ENCODE results near the gene ATF2. TPM values are rescaled to one million over a fixed set of nuclear protein-coding genes. Genes with fewer than 3 reads are reported as not detected.

Gene ATF2
- total RNA-seq, 1 experiment from 2014 or later = 39.9 TPM

DNA sequence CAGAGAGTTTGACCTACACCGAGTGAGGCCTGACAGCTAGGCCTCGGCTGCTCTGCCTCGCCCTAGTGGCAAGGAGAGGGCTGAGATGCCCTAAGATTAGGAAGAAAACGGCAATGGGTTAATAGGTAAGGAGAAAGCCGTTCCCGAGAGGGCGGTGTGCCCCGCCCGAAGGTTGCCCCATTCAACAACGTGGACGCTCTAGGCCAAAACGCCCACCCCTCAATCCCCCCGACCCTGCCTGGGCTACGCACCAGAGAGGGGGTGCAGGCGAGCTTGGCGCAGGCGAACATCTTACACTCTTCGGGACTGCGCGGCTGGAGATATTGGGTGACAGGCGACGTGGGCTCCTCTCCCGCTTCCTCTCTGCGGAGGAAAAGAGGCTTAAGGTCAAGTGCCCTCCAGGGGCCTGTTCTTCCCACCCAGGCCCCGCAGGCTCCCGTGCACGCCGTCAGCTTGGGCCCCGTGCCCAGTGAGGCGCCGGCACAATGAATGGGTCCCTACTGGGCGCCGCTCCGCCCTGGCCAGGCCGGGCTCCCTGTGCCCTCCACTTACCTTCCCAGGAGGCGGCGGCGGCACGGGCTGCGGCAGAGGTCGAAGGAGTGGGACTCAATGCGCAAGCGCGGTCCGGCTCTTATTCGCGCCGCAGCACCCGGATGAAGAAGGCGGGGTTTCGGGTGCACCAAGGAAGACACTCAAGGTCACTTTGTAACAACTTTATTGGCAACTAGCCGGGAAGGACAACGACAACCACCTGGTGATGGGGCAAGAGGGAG is 13.3 kb upstream of the ATF2 start, which contains the start of gene ATP5MC3:
Gene ATP5MC3, minus strand, starts transcription at position 607 of the 773 bp plus-strand sequence. Its CDS starts 317 bp downstream, at position 290.
- Mint-ChIP-seq H3K4me1 (peaks cover 12% of the 10 kb centered on the region), H3K4me3 (peak within 1 kb of the TSS; percentile 94), H3K27ac (peak within 1 kb of the TSS; percentile 78), H3K27me3 (ENCODE audit: low read depth) (no peaks in the 10 kb centered on the region; the same call in 1 of the 2 replicates), H3K36me3 (peaks cover 37% of the 10 kb centered on the region), H3K9me3 (peaks cover 7% of the 10 kb centered on the region; the same call in 1 of the 2 replicates)
- peak; percentile 93 for DNase-seq (ENCODE audit: low spot score)
- peak; percentile 92 for ATAC-seq
- POLR2A ChIA-PET = interaction anchor here (3.4 kb wide), 1 partner anchor 13 kb away, joined by 10 read pairs; the partner anchor contains the start of gene ATF2
- CTCF ChIA-PET = interaction anchor here (1.2 kb wide), 1 partner anchor 13 kb away, joined by 3 read pairs; the partner anchor contains the start of gene ATF2
- peak; percentile 81 for TF ChIP-seq CREM (CRISPR knock-in tag; IDR thresholded peaks at IDR 0.05)
- peak; percentile 54; the same call in 1 of the 2 replicates for TF ChIP-seq MYBL2 (CRISPR knock-in tag; IDR thresholded peaks at IDR 0.05)
- peak; percentile 83 for TF ChIP-seq SP1 (CRISPR knock-in tag; conservative IDR thresholded peaks at IDR 0.05)
- no peak for TF ChIP-seq SMAD4 (CRISPR knock-in tag; IDR thresholded peaks at IDR 0.05)
- TF ChIP-seq, protein P1, sequence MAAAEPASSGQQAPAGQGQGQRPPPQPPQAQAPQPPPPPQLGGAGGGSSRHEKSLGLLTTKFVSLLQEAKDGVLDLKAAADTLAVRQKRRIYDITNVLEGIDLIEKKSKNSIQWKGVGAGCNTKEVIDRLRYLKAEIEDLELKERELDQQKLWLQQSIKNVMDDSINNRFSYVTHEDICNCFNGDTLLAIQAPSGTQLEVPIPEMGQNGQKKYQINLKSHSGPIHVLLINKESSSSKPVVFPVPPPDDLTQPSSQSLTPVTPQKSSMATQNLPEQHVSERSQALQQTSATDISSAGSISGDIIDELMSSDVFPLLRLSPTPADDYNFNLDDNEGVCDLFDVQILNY (CRISPR knock-in tag; IDR thresholded peaks at IDR 0.05) = 0 out of 2 replicates have a peak, but pooled peaks have one; percentile 28
- no peak for TF ChIP-seq TCF7 (CRISPR knock-in tag; IDR thresholded peaks at IDR 0.05; ENCODE audit: low read depth)
- TF ChIP-seq FOXP1 (CRISPR knock-in tag; IDR thresholded peaks at IDR 0.05; ENCODE audit: borderline replicate concordance) = peak; percentile 64; the same call in 1 of the 2 replicates
- TF ChIP-seq, protein P2, sequence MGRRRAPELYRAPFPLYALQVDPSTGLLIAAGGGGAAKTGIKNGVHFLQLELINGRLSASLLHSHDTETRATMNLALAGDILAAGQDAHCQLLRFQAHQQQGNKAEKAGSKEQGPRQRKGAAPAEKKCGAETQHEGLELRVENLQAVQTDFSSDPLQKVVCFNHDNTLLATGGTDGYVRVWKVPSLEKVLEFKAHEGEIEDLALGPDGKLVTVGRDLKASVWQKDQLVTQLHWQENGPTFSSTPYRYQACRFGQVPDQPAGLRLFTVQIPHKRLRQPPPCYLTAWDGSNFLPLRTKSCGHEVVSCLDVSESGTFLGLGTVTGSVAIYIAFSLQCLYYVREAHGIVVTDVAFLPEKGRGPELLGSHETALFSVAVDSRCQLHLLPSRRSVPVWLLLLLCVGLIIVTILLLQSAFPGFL (CRISPR knock-in tag; IDR thresholded peaks at IDR 0.05; ENCODE audit: borderline replicate concordance) = peak; percentile 39; the same call in 1 of the 2 replicates
- peak; percentile 70; the same call in 1 of the 2 replicates for TF ChIP-seq GABPB1 (CRISPR knock-in tag; IDR thresholded peaks at IDR 0.05)
- TF ChIP-seq, protein P3, sequence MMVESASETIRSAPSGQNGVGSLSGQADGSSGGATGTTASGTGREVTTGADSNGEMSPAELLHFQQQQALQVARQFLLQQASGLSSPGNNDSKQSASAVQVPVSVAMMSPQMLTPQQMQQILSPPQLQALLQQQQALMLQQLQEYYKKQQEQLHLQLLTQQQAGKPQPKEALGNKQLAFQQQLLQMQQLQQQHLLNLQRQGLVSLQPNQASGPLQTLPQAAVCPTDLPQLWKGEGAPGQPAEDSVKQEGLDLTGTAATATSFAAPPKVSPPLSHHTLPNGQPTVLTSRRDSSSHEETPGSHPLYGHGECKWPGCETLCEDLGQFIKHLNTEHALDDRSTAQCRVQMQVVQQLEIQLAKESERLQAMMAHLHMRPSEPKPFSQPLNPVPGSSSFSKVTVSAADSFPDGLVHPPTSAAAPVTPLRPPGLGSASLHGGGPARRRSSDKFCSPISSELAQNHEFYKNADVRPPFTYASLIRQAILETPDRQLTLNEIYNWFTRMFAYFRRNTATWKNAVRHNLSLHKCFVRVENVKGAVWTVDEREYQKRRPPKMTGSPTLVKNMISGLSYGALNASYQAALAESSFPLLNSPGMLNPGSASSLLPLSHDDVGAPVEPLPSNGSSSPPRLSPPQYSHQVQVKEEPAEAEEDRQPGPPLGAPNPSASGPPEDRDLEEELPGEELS (CRISPR knock-in tag; IDR thresholded peaks at IDR 0.05) = peak; percentile 64
- TF ChIP-seq, protein P4, sequence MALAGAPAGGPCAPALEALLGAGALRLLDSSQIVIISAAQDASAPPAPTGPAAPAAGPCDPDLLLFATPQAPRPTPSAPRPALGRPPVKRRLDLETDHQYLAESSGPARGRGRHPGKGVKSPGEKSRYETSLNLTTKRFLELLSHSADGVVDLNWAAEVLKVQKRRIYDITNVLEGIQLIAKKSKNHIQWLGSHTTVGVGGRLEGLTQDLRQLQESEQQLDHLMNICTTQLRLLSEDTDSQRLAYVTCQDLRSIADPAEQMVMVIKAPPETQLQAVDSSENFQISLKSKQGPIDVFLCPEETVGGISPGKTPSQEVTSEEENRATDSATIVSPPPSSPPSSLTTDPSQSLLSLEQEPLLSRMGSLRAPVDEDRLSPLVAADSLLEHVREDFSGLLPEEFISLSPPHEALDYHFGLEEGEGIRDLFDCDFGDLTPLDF (CRISPR knock-in tag; IDR thresholded peaks at IDR 0.05) = 0 out of 2 replicates have a peak, but pooled peaks have one; percentile 55
- TF ChIP-seq, protein P5, sequence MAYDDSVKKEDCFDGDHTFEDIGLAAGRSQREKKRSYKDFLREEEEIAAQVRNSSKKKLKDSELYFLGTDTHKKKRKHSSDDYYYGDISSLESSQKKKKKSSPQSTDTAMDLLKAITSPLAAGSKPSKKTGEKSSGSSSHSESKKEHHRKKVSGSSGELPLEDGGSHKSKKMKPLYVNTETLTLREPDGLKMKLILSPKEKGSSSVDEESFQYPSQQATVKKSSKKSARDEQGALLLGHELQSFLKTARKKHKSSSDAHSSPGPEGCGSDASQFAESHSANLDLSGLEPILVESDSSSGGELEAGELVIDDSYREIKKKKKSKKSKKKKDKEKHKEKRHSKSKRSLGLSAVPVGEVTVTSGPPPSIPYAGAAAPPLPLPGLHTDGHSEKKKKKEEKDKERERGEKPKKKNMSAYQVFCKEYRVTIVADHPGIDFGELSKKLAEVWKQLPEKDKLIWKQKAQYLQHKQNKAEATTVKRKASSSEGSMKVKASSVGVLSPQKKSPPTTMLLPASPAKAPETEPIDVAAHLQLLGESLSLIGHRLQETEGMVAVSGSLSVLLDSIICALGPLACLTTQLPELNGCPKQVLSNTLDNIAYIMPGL (CRISPR knock-in tag; IDR thresholded peaks at IDR 0.05) = peak; percentile 30; the same call in 1 of the 2 replicates
- TF ChIP-seq HMGA2 (CRISPR knock-in tag; IDR thresholded peaks at IDR 0.05) = no peak
- TF ChIP-seq CREB1 (CRISPR knock-in tag; IDR thresholded peaks at IDR 0.05) = peak; percentile 32; the same call in 1 of the 2 replicates
- TF ChIP-seq PRRX2 (CRISPR knock-in tag; IDR thresholded peaks at IDR 0.05) = no peak
- peak; percentile 43; the same call in 1 of the 2 replicates for TF ChIP-seq ZNF317 (CRISPR knock-in tag; IDR thresholded peaks at IDR 0.05; ENCODE audit: borderline replicate concordance, low read depth)
- TF ChIP-seq, protein P6, sequence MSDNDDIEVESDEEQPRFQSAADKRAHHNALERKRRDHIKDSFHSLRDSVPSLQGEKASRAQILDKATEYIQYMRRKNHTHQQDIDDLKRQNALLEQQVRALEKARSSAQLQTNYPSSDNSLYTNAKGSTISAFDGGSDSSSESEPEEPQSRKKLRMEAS (CRISPR knock-in tag; IDR thresholded peaks at IDR 0.05) = peak; percentile 68
- TF ChIP-seq, protein P7, sequence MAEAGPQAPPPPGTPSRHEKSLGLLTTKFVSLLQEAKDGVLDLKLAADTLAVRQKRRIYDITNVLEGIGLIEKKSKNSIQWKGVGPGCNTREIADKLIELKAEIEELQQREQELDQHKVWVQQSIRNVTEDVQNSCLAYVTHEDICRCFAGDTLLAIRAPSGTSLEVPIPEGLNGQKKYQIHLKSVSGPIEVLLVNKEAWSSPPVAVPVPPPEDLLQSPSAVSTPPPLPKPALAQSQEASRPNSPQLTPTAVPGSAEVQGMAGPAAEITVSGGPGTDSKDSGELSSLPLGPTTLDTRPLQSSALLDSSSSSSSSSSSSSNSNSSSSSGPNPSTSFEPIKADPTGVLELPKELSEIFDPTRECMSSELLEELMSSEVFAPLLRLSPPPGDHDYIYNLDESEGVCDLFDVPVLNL (CRISPR knock-in tag; IDR thresholded peaks at IDR 0.05; ENCODE audit: borderline replicate concordance, low read depth) = no peak
- TF ChIP-seq, protein P8, sequence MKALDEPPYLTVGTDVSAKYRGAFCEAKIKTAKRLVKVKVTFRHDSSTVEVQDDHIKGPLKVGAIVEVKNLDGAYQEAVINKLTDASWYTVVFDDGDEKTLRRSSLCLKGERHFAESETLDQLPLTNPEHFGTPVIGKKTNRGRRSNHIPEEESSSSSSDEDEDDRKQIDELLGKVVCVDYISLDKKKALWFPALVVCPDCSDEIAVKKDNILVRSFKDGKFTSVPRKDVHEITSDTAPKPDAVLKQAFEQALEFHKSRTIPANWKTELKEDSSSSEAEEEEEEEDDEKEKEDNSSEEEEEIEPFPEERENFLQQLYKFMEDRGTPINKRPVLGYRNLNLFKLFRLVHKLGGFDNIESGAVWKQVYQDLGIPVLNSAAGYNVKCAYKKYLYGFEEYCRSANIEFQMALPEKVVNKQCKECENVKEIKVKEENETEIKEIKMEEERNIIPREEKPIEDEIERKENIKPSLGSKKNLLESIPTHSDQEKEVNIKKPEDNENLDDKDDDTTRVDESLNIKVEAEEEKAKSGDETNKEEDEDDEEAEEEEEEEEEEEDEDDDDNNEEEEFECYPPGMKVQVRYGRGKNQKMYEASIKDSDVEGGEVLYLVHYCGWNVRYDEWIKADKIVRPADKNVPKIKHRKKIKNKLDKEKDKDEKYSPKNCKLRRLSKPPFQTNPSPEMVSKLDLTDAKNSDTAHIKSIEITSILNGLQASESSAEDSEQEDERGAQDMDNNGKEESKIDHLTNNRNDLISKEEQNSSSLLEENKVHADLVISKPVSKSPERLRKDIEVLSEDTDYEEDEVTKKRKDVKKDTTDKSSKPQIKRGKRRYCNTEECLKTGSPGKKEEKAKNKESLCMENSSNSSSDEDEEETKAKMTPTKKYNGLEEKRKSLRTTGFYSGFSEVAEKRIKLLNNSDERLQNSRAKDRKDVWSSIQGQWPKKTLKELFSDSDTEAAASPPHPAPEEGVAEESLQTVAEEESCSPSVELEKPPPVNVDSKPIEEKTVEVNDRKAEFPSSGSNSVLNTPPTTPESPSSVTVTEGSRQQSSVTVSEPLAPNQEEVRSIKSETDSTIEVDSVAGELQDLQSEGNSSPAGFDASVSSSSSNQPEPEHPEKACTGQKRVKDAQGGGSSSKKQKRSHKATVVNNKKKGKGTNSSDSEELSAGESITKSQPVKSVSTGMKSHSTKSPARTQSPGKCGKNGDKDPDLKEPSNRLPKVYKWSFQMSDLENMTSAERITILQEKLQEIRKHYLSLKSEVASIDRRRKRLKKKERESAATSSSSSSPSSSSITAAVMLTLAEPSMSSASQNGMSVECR (CRISPR knock-in tag; IDR thresholded peaks at IDR 0.05; ENCODE audit: borderline replicate concordance) = peak; percentile 89; the same call in 1 of the 2 replicates
- TF ChIP-seq ESRRA (CRISPR knock-in tag; IDR thresholded peaks at IDR 0.05; ENCODE audit: borderline replicate concordance) = peak; percentile 99
- TF ChIP-seq, protein P9, sequence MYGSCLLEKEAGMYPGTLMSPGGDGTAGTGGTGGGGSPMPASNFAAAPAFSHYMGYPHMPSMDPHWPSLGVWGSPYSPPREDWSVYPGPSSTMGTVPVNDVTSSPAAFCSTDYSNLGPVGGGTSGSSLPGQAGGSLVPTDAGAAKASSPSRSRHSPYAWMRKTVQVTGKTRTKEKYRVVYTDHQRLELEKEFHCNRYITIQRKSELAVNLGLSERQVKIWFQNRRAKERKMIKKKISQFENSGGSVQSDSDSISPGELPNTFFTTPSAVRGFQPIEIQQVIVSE (CRISPR knock-in tag; IDR thresholded peaks at IDR 0.05; ENCODE audit: borderline replicate concordance) = no peak

Data from WTC11 (cell line).